GM19452 (cell line): ENCODE data around the gene MCF2L.
"Not testable (repeated sequence)": the region's sequence is repeated elsewhere in the genome, so short reads cannot be mapped to it uniquely, and the experiment has no call there.

Experiments used
- ATAC-seq: cut with Tn5 transposase; IDR thresholded peaks from one replicate; pipeline ENCODE4 v1.9.1; 2021; ENCODE audit not compliant: unreplicated experiment

Gene MCF2L

GRCh38 chr13:113029487-113030258 lies 60.7 kb downstream of the MCF2L start:
- ATAC-seq: no peak

- ATAC-seq: not testable (repeated sequence)
Observed at GRCh38 chr13:113030259-113030640, 61.2 kb downstream of the MCF2L start.

- ATAC-seq: no peak
Observed at GRCh38 chr13:113031465-113031864, 62.5 kb downstream of the MCF2L start.

- no peak for ATAC-seq
Observed at GRCh38 chr13:113032291-113032690, 63.3 kb downstream of the MCF2L start.

GRCh38 chr13:113033054-113033850 lies 64.2 kb downstream of the MCF2L start:
- no peak for ATAC-seq

GRCh38 chr13:113034451-113035212 lies 65.6 kb downstream of the MCF2L start:
- no peak for ATAC-seq

GRCh38 chr13:113035213-113035800 lies 66.3 kb downstream of the MCF2L start:
- ATAC-seq: no peak

GRCh38 chr13:113036401-113036800 lies 67.4 kb downstream of the MCF2L start:
- no peak for ATAC-seq

- ATAC-seq: no peak
Observed at GRCh38 chr13:113040031-113040430, 71.0 kb downstream of the MCF2L start.

GRCh38 chr13:113040597-113041292 lies 71.7 kb downstream of the MCF2L start:
- no peak for ATAC-seq

GRCh38 chr13:113041293-113041690 lies 72.3 kb downstream of the MCF2L start:
- ATAC-seq: no peak

- ATAC-seq: no peak
Observed at GRCh38 chr13:113041896-113042295, 72.9 kb downstream of the MCF2L start.

- ATAC-seq: no peak
Observed at GRCh38 chr13:113042456-113042855, 73.4 kb downstream of the MCF2L start.

- no peak for ATAC-seq
Observed at GRCh38 chr13:113043001-113043630, 74.1 kb downstream of the MCF2L start.

GRCh38 chr13:113043931-113044330 lies 74.9 kb downstream of the MCF2L start:
- no peak for ATAC-seq

GRCh38 chr13:113044391-113045114 lies 75.5 kb downstream of the MCF2L start:
- no peak for ATAC-seq

- no peak for ATAC-seq
Observed at GRCh38 chr13:113045251-113046127, 76.5 kb downstream of the MCF2L start.

GRCh38 chr13:113046128-113046882 lies 77.3 kb downstream of the MCF2L start:
- ATAC-seq: no peak
